ENCODE measurements around the gene CASZ1.

CASZ1 gene

DNA sequence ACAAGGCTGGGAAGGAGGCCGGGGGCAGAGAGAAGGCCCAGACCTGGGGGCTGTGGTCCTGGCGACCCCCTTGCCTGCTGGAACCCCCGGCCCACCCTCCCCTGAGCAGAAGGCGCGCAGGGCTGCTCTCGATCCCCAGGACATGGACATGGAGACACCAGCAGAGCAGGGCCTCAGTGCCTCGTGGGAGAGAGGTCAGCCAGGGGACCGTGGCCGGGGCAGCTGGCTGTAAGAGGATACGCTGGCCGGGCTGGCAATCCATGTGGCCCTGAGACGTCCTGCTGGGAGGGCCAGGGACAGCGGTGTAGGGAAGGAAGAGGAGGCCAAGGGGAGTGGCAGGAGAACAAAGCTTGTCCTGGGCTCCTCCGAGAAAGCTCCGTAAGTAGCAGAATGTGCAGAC, 132.2 kb downstream of the CASZ1 start:
- TF ChIP-seq, protein P1, sequence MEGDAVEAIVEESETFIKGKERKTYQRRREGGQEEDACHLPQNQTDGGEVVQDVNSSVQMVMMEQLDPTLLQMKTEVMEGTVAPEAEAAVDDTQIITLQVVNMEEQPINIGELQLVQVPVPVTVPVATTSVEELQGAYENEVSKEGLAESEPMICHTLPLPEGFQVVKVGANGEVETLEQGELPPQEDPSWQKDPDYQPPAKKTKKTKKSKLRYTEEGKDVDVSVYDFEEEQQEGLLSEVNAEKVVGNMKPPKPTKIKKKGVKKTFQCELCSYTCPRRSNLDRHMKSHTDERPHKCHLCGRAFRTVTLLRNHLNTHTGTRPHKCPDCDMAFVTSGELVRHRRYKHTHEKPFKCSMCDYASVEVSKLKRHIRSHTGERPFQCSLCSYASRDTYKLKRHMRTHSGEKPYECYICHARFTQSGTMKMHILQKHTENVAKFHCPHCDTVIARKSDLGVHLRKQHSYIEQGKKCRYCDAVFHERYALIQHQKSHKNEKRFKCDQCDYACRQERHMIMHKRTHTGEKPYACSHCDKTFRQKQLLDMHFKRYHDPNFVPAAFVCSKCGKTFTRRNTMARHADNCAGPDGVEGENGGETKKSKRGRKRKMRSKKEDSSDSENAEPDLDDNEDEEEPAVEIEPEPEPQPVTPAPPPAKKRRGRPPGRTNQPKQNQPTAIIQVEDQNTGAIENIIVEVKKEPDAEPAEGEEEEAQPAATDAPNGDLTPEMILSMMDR (IDR thresholded peaks at IDR 0.05): no peak
- Mint-ChIP-seq H3K27me3 (ENCODE audit: low read depth, poor library complexity) (peaks cover 6% of the 10 kb centered on the region), H3K27ac (no peak overlapping the region), H3K9me3 (no peaks in the 10 kb centered on the region), H3K4me1 (peaks cover 47% of the 10 kb centered on the region), H3K4me3 (peak overlapping the region; percentile 39), H3K36me3 (ENCODE audit: low read depth) (no peaks in the 10 kb centered on the region)
- peak; percentile 81 for DNase-seq

DNA sequence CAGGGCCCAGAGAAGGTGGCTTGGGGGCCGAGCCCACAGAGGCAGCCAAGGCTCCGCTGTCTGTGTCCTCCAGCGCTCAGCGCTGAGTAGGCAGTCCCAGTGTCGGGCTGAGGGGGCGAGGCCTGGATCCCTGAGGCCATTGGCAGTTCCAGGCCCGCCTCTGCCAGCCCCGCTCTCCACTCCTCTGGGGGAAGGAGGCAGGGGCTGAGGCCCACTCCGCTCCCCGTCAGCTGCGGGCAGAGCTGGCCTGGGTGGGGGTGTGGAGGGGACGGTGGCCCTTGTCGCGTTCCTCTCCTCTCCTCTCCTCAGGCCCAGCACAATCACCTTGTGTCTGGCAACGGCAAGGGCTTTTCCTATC, 132.8 kb downstream of the CASZ1 start:
- Mint-ChIP-seq H3K27me3 (ENCODE audit: low read depth, poor library complexity) (peaks cover 8% of the 10 kb centered on the region), H3K27ac (no peak overlapping the region), H3K4me1 (peaks cover 41% of the 10 kb centered on the region), H3K36me3 (ENCODE audit: low read depth) (no peaks in the 10 kb centered on the region), H3K9me3 (no peaks in the 10 kb centered on the region), H3K4me3 (peak overlapping the region; percentile 41)
- DNase-seq: peak; percentile 76
- TF ChIP-seq, protein P1 (IDR thresholded peaks at IDR 0.05): no peak

DNA sequence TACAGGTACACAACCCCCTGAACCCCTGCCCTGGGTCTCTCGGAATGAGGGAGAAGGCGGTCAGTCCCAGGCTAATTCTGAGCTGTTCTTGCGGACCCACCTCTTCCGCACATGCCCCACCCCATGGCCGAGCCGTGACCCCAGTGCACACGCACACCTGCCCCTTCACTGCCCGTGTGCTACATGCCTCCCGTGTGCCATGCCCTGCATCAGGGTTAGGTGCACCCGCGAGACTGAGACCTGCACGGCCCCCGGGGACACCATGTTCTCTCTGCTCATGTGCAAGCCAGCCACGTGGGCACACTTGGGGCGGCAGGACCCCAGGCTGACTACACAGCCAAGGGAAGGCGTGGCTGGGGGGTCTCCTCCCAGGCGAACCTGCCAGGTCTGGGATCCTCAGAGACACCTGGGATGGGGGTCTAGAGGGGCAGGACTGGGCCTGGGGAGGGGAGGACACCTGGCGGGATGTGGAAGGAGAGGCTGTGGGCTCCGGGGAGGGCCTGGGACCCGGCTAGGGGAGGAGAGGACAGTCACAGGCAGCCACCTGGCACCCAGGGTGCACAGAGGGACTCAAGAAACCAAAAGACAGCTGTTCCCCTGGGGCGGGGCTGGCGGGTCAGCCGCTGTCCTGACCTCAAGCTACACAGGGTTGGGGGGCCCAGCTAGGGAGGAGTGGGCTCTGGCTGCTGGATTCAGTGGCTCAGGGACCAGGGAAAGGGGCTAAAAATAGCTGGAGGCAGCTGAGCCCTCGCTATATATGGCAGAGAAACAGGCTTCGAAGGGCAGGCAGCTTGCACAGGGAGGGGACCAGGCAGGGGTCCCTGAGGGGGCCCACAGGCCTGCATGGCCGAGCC, 133.4 kb downstream of the CASZ1 start:
- H3K4me3 Mint-ChIP-seq: no peak overlapping the region
- DNase-seq: no peak
- peaks cover 8% of the 10 kb centered on the region for H3K27me3 Mint-ChIP-seq (ENCODE audit: low read depth, poor library complexity)
- H3K36me3 Mint-ChIP-seq (ENCODE audit: low read depth): no peaks in the 10 kb centered on the region
- no peaks in the 10 kb centered on the region for H3K9me3 Mint-ChIP-seq
- H3K27ac Mint-ChIP-seq: no peak overlapping the region
- H3K4me1 Mint-ChIP-seq: peaks cover 37% of the 10 kb centered on the region
- TF ChIP-seq, protein P1 (IDR thresholded peaks at IDR 0.05): no peak

DNA sequence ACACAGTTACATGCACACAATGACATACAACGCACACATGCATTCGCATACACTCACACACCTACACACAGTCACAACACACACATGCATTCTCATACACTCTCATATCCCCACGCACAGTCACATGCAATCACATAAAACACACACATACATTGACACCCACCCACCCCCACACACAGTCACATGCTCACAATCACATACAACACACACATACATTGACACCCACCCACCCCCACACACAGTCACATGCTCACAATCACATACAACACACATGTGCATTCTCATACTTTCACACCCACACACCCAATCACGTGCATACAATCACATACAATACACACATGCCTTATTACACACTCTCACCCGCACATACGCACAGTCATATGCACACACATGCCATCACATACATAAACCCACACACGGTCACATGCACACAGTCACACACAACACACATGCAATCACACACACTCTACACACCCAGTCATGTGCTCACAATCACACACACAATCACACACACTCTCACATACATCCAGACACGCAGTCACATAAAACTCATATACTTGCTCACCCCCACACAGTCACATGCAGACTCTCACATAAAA, 134.3 kb downstream of the CASZ1 start:
- no peak for DNase-seq
- TF ChIP-seq, protein P1 (IDR thresholded peaks at IDR 0.05): no peak
- H3K27ac Mint-ChIP-seq: no peak overlapping the region
- no peaks in the 10 kb centered on the region for H3K9me3 Mint-ChIP-seq
- peaks cover 8% of the 10 kb centered on the region for H3K27me3 Mint-ChIP-seq (ENCODE audit: low read depth, poor library complexity)
- H3K36me3 Mint-ChIP-seq (ENCODE audit: low read depth): no peaks in the 10 kb centered on the region
- peaks cover 39% of the 10 kb centered on the region for H3K4me1 Mint-ChIP-seq
- H3K4me3 Mint-ChIP-seq: no peak overlapping the region

DNA sequence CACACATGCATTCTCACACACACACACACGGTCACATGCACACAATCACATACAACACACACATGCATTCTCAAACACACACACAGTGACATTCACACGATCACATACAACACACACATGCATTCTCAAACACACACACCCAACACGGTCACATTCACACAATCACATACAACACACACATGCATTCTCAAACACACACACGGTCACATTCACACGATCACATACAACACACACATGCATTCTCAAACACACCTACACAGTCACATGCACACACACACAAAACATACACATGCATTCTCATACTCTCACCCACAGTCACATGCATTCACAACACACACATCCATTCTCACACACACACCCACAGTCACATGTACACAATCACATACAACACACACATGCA, 135.0 kb downstream of the CASZ1 start:
- TF ChIP-seq, protein P1 (IDR thresholded peaks at IDR 0.05): no peak
- Mint-ChIP-seq H3K9me3 (no peaks in the 10 kb centered on the region), H3K36me3 (ENCODE audit: low read depth) (no peaks in the 10 kb centered on the region), H3K4me3 (no peak overlapping the region), H3K27me3 (ENCODE audit: low read depth, poor library complexity) (peaks cover 8% of the 10 kb centered on the region), H3K27ac (no peak overlapping the region), H3K4me1 (peaks cover 35% of the 10 kb centered on the region)
- no peak for DNase-seq

Measured in nephron progenitor cell (in vitro differentiated cells).